Stimulated activated CD8-positive, alpha-beta memory T cell treated with anti-CD3 and anti-CD28 coated beads, Interleukin-7, amount 100 ng/mL, for 4 hours (primary cell): Measurements from ENCODE around the gene PNPLA7.

Source experiments
- DNase-seq, 2 donors: peaks; one replicate each; pipeline ENCODE4 v3.0.0-alpha.2; 2020; ENCODE audit warnings: low read depth in 2 of 2

PNPLA7 gene

DNA sequence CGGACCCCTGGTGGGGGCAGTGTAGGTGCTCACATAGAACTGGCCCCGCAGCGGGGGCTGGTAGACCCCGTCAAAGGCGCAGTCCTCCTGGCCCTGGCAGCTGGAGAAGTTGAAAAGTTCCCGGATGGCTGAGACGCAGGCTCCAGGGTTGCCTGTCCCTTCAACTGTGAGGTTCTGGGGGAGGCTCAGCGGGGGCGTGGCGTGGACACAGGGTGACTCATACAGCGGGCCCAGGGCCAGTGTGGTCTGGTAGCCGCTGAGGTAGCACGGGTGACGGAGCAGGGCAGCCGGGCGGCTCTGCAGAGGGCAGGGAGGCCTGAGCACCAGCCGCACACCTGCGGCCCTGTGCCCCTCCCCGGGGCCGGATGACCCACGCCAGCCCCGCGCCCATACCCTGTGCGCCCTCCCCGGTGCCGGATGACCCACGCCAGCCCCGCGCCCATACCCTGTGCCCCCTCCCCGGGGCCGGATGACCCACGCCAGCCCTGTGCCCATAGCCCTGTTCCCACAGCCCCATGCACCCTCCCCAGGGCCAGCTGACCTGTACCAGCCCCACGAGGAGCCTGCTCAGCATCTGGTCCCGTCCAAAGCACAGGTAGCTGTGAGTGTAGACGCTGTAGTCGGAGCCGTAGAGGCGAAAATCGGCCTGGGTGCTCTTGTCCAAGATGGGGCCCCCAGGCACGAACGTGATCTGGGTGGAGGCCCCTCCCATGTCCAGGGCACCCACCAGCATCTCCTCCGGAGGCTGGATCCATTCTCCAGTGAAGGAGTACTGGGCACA, 114.0 kb downstream of the PNPLA7 start:
- DNase-seq: no peak

DNA sequence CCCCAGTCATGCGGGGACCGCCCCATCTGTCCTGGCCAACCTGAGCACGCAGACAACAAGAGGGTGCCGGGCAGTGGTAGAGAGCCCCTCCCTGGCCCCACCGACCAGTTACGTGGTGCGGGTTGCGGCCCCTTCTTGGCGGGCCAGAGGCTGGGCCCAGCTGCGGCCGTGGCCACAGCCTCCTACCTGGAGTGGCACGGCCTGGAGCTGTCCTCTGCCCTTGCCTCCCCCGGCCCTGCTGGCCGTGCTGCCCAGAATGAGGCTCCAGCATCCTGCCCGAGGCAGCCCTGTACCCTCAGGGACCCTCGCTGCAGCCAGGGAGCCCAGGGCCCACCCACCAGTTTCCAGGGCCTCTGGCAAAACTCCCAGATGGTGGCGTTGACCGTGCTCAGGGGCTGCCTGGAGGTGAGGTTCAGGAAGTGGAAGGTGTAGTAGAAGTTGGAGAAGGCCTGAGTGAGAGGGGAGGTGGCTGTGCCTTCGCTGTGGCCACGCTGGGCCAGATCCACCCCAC, 114.8 kb downstream of the PNPLA7 start:
- no peak for DNase-seq

DNA sequence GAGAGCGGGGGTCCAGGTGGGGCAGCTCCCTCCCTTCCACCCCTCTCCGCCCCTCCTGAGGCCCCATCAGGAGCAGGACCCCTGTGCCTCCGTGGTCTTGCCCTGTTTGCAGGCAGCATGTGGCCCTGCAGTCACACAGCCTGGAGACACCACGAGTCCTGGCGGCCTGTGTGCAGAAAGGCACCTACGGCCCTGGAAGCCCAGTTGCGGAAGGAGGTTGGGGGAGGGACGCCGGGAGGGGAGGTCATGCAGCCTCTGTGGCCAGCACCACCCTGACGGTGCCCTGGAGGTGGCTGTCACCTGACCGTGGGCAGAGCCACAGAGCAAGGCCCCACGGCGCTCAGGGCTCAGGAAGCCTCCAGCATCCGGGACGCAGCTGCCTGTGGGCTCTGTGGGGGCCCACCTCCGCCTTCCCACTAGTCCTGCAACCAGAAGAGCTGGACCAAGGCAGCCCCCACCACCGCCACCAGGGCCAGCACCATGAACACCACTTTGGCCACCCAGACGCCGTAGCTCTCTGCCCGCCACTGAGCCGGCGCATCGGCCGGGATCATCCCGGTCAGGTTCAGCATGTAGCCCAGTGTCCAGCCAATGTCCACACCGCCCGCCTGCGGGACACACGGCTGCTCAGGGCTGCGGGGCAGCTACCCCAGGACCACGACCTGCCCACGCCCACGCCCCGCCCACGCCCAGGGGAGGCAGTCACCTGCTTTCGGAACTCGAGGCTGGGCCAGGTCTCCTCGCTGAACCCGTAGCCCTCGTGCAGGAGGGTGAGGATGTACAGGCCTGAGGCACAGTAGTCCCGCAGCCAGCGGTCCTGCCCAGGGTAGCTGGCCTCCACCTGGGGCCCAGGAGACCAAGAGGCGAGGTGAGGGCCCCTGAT, 115.5 kb downstream of the PNPLA7 start:
- no peak for DNase-seq

DNA sequence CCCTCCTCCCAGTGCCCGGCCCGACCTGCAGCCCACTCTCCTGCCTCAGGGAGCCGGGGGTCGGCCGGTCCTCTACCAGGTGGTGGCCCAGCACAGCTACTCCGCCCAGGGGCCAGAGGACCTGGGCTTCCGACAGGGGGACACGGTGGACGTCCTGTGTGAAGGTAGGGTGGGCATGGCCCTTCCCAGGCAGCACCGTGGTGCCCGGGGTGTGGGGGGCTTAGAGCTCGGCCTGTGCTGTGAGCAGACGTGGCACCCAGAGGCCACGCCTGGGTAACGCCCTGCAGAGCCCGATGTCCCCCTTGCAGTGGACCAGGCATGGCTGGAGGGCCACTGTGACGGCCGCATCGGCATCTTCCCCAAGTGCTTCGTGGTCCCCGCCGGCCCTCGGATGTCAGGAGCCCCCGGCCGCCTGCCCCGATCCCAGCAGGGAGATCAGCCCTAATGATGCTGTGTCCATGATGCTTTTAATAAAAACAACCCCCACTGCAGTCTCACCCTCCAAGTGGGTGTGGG, 116.2 kb downstream of the PNPLA7 start:
- no peak for DNase-seq

DNA sequence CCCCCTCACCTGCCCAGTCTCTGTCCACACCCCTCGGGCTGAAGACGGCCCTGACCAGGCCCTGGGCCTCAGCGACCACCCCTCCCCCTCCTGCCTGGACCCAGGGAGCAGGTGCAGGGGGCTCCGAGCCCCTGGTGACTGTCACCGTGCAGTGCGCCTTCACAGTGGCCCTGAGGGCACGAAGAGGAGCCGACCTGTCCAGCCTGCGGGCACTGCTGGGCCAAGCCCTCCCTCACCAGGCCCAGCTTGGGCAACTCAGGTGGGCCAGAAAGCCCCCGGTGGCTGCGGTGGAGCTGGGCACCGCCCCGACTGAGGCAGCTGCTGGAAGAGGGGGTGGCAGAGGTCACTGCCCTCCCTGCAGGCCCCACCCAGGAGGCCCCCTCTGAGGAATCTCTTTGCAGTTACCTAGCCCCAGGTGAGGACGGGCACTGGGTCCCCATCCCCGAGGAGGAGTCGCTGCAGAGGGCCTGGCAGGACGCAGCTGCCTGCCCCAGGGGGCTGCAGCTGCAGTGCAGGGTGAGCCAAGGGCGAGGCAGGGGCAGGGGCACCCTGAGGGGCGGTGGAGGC, 116.8 kb downstream of the PNPLA7 start:
- no peak for DNase-seq

DNA sequence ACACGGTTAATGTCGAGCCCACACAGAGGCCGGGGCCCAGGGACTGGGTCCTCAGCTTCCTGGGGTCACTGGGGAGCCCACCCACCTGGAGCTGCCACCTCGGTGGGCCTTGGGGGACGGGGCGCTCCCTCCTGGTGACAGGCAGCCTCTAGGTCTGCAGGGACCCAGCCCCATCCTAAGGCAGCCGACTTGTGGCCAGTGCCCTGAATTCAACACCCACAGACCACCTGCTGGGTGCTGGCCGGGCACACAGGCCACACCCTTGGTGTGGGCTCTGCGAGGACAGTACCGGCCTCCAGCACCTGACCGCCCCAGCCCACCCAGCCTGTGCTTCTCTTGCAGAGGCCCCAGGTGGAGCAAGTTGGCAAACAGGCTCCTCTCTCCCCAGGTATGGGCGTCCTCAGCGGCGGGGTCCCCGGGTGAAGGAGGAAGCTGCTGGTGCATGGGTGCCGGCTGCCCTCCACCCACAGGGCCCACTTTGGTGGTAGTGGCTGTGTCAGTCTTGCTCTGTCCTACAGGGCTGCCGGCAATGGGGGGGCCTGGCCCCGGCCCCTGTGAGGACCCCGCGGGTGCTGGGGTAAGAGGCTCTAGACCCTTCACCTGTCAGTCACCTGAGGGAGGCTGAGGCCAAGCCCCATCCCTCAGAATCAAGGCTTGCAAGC, 117.4 kb downstream of the PNPLA7 start:
- no peak for DNase-seq

DNA sequence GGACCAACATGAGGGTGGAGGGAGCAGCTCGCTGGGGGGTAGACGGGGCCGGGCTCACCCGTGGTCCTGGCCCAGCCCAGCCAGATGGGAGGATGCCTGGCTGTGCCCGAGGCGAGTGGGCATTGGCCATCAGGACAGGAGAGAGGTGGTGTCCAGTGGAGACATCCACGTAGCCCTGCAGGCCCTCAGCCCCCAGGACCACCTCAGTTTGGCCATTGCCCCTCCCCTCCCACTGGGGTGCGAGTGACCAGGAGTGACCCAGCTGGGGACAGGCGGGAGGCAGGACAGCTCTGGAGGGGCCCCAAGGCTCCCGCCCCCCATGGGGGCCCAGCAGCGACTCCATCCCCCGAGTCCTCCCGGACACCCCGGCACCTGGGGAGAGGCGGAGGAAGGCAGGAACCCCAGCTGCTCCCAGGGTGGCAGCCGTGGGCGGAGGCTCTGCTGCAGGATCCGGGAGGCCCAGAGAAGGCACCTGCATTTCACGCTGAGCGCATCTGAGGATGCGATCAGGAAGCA, 118.7 kb downstream of the PNPLA7 start:
- DNase-seq: no peak

DNA sequence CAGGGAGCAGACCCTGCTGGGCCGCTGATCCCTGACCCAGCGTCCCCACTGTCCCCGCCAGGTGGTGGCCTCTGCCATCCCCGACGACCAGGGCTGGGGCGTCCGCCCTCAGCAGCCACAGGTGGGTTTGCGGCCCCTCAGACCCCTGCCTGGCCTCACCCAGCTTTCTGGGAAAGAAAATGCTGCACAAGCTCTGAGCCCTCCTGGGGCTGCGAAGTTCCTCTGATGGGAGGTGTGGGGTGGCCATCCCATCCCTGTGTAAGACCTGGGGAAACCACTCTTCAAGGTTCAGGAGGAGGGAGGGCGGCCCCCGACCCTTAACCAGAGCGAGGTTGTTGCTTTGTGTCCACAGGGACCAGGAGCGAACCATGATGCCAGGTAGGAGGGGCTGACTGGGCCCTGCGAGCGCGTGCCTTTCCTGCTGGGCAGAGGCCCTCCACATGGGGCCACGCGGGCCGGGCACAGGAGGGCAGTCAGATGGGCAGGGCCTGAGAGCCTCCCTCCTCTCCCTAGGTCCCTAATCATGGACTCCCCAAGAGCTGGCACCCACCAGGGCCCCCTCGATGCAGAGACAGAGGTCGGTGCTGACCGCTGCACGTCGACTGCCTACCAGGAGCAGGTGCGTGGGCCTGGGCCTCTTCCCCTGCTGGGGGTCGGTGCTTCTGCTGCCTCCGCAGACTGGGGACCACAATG, 119.3 kb downstream of the PNPLA7 start:
- DNase-seq: no peak

DNA sequence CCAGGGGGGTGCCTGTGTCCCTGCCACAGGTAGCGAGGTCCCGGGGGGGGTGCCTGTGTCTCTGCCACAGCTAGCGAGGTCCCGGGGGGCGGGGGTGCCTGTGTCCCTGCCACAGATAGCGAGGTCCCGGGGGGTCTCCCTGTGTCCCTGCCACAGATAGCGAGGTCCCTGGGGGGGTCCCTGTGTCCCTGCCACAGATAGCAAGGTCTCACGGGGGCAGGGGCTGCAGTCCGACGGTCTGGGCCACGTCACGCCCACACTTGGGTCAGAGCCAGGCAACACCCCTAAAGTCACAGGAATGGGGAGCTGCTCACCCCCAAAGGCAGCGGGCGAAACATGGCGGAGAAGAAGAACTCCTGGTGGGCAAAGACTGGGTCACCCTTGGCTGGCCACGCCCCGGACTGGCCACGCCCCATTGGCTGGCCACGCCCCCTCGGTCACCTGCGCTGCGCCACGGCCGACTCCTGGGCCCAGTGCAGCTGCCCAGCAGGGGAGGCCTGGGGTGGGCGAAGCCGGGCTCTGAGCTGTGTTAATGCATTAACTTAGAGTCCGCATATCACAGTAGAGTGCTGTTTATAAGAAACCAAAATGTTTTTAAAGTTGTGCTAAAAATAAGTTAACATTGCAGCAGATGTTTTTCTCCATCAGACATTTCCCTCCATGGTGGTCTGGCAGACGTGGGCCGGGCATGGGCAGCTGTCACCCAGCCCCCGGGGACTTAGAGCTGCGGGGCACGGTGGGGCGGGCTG, 120.1 kb downstream of the PNPLA7 start:
- DNase-seq: no peak

DNA sequence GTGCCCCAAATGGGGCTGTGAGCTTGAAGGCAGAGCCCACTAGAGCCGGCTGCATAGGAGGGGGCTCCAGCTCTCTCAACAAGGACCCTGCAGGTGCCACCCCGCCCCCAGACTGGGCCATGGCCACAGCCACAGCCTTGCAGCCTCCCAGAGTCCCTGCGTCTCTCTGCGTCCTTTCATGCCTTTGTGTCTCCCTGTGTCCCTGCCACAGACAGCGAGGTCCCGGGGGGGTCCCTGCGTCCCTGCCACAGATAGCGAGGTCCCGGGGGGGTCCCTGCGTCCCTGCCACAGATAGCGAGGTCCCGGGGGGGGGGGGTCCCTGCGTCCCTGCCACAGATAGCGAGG, 120.7 kb downstream of the PNPLA7 start:
- no peak for DNase-seq

DNA sequence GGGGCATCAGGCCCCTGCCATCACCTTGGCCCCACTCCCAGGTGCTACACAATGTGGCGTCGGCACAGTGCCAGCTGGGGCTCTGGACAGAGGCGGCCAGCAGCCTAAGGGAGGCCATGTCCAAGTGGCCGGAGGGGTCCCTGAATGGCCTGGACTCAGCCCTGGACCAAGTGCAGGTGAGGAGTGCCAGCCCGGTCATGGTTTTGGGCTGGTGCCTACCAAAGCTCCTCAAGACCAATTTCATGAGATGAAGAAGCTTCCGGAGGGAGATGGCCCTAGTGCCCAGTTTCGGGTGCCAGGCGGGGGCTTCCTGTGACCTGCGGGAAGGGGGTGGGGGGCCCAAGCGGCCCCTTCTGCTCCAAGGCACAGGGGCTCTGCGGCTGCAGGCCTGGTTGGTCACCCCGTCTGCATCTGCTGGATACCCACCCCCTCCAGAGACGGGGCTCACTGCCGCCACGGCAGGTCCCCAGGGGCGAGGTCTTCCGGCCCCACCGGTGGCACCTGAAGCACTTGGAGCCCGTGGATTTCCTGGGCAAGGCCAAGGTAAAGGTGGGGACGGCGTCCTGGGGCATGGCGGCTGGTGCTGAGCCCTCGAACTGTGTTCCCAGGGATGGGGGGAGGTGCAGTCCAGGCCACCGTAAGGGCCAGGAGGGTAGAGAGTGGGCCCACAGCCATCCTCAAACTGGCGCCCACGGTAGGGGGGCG, 121.2 kb downstream of the PNPLA7 start:
- DNase-seq: no peak

DNA sequence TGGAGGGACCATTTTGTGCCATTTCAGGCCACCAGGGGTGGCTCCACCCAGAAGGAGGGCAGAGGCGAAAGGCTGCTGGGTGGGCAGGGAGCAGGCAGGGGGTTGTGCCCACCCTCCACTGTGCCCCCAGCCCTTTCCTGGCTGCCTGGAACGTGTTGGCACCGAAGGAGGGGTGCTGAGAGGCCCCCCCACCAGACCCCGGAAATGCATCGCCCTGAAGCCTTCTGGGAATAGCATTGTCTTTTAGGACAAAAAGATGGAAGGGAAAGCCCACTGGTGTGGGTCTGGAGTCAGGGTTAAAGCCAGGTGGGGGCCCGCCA, 121.9 kb downstream of the PNPLA7 start:
- DNase-seq: no peak

DNA sequence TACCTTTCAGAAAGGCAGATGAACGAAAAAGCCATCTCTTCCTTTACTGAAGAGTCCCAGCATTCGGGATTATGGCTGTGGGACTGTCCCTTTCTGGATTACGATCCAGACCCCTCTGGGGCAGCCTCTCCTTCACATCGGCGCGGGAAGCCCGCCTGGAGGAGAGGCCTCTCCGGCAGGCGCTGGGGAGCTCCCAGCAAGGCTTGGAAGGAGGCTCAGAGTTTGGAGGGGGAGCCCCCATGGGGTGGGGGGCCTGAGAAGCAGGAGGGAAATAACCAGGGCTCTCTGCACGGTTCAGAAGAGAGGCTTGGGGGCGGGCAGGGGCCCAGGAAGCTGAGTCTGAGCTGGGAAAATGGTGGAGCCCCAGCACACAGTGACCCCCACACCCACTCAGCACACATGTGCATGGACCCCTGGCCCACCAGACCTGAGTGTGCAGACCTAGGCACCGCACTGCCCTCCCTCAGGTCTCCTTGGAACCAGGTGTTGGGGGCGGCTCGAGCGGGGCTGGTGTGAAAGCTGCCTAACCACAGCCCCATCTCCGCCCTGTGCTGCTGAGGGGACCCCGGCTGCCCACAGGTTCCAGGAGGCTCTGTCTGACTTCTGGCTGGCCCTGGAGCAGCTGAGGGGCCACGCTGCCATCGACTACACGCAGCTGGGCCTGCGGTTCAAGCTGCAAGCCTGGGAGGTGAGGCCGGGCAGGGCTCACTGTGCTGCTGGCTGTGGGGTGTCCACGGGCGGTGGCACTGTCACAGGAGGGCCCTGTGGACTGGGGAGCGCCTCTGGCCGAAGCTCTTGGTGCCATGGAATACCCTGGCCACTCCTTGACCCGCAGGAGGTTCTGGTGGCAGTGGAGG, 122.5 kb downstream of the PNPLA7 start:
- DNase-seq: no peak

DNA sequence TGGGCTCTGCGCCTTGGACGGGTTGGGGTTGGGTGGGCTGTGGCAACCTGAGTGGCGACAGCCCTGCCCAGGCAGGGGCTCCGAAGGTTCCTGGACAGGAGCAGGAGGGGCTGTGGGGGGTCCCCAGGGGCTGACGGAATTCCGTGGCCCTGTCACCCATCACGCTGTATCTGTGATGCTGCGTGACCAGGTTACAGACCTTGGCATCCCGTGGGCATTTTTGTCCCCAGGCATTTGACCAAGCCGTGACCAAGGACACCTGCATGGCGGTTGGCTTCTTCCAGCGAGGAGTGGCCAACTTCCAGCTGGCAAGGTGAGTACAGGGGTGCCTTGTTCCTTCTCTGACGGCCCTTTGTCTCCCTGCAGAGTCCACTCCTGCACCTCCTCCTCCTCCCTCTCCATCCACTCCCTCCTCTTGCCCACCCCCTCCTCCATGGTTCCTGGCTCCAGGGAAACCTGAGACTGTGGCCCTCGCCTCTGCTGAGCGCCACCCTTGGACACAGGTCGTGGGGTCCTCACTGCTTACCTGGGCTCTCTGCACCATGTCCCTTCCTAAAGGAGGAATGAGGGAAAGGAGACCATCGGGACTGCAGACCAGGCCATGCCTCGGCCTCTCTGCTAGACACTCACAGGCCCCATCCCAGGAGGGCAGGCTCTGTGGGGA, 124.1 kb downstream of the PNPLA7 start:
- DNase-seq: no peak

DNA sequence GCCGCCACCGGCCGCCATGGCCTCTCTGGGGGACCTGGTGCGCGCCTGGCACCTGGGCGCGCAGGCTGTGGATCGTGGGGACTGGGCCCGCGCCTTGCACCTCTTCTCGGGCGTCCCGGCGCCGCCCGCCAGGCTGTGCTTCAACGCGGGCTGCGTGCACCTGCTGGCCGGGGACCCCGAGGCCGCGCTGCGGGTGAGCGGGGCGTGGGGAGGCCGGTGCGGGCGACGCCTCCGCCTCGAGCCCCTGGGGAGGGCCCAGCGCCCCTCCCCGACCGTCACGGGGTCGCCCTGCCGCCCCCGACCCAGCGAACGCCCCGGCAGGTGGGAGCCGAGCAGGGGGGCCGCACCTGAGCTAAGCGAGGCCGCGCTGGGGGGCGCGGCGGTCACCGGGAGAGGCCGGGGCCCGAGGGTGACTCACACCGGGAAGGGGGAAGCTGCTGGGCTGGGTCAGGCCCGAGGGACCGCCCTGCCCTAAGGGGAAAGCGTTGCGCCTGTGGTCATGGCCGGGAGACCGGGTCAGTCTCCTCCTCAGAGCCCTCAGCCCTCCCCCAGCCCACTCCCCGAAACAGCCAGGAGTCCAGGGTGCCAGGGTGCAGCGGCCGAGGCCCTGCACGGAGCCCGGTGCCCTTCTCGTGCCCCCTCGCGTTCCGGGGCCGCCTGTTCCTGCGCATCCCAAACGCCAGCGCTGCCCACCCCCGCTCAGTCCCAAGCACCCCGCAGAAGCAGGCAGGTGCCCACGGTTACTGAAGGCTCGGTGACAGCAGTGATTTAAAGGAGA, 126.5 kb downstream of the PNPLA7 start:
- no peak for DNase-seq

DNA sequence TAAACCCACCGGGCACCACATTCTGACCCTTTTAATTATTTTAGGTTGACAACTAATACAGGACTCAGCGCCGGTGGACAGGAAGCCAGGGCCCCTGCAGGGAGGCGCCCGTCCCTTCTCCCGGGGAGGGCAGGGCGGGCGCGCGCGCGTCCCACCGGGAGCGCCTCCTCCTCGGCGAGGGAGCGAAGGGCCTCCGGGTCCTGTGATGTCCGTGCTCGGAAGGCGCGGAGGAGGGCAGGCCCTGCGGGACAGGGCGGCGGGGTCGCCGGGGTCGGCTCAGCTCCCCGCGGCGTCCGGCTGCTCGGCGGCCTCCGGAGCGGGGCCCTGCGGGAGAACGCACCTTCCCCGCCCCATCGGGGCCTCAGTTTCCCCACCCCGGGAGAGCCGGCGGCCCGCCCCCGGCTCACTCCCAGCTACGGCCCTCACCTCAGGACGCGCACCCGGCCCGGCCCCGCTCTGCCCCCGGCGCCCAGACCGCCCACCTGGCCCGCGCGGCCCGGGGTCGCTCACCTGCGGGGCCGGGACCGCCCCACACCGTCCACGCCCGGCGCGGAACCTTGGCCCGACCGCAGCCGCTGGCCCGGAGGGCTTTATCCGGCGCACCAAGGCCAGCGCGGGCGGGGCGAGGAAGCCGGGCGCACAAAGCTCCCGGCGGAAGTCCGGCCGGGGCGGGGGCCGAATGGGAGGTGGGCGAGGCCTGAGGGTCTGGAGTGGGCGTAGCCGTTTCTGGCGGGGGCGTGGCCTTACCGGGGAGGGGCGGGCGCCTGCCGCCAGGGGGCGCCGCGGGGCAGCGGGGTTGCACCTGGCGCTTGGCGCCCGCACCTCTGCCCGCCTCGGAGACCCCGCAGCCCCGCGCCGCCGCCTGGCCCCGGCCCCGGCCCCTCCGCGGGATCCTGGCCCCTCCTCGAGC, 127.3 kb downstream of the PNPLA7 start, which contains the start of the genes EXD3 and NOXA1:
TSS of gene EXD3 (minus strand) at position 559 of the 910 bp plus-strand sequence. CDS start 27,805 bp downstream, outside the sequence.
TSS of gene NOXA1 (plus strand) at position 790 of the 910 bp plus-strand sequence. CDS start 137 bp downstream, outside the sequence.
- peak; percentile 80 to 88 for DNase-seq
